Iris pigment epithelial cell (primary cell): ENCODE measurements around the gene OGFOD2.
"Not testable (repeated sequence)": the region's sequence is repeated elsewhere in the genome, so short reads cannot be mapped to it uniquely, and the experiment has no call there.

Experiments used
- DNase-seq: peaks from one replicate; pipeline ENCODE4 v3.0.0-alpha.2; 2011; ENCODE audit warnings: low read depth

The OGFOD2 gene

DNA sequence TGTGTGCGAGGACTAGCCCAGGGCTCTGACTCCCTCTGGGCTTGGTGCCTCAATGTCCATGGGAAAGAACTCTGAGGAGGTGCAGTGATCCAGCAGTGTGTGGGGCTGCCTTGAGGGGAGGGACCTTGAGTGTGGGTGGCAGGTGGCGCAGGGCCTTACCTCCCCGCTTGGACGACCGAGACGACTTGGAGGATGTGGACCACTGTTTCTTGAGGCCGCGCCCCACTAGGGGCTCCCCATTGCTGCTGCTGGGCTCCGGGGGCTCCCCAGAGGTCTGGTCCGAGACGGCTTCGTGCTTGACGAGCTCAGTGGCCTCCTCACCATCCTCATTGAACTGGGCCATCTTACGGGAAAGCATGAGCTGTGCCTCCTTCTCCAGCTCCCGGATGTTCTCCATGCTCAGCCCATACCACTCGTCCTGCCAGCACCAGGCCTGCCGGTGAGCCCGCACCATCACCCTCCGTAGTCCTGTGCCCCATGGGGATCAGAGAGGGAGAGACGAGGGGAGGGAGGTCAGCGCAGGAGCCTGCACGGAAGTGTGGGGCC, 30.1 kb downstream of the OGFOD2 start:
- no peak for DNase-seq

DNA sequence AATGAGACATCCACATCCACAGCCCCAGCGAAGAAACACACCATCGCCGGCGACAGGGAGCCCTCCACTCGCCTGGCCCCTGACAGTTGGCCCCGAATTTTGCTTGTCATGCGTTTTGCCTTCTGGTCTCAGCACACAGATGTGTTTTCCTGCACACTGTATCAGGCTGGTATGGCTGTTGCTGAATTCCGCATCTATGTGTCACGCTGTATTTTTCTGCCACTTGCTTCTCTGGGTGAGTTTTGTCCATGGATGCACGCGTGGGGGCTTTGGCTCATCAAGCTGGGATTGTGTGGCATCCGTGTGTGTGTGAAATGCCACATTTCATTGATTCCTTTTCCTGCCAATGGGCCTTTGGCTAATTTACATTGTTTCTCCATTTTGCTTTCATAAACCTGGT, 31.9 kb downstream of the OGFOD2 start:
- peak; percentile 9 for DNase-seq

GRCh38 chr12:123010110-123010509, 35.1 kb downstream of the OGFOD2 start:
- no peak for DNase-seq

DNA sequence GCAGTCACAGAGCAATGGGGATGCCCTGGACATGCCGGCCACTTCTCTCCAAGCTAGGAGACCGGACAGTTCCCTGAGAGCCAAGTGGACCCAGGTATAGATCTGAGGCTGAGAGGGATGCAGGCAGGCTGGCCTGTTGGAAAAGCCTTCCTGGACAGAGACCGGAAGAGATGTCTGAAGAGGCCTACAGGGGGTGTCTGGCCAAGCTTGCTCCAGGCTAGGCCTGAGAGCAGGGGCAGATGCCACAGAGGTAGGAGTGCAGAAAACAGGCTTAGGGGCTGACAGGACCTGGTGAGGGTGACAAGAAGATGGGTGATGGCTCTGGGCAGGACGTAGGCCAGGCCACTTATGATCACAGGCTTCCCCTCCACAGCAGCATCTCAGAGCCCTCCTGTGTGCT, 35.6 kb downstream of the OGFOD2 start:
- DNase-seq, result no peak

GRCh38 chr12:123011701-123012100, 36.7 kb downstream of the OGFOD2 start:
- peak; percentile 62 for DNase-seq

GRCh38 chr12:123013185-123014095, 38.4 kb downstream of the OGFOD2 start:
- DNase-seq, result no peak

DNA sequence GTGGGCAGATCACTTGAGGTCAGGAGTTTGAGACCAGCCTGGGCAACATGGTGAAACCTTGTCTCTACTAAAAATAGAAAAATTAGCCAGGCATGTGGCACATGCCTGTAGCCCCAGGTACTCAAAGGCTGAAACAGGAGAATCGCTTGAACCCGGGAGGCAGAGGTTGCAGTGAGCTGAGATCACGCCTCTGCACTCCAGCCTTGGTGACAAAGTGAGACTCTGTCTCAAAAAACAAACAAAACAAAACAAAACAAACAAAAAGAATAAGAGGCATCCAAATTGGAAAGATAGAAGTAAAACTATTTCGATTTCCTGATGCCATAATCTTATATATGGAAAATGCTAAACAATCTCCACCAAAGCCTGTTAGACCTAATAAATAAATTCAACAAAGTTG, 39.4 kb downstream of the OGFOD2 start:
- not testable (repeated sequence) for DNase-seq

- no peak for DNase-seq
Measured at GRCh38 chr12:123017753-123018152, 42.7 kb downstream of the OGFOD2 start.

DNA sequence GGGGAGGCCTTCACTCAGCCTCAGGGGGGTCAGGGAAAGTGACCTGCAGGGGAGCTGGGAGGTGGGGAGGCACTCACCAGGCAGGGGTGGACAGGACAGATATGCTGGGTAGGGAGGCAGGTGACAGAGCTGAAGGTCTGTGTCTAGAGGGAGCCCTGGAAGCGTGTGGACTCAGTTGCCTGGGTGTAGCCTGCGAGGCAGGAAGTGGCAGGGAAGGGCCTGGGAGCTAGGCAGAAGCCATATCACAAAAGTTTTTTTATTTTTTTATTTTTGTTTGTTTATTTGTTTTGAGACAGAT, 44.7 kb downstream of the OGFOD2 start:
- DNase-seq, result no peak

DNA sequence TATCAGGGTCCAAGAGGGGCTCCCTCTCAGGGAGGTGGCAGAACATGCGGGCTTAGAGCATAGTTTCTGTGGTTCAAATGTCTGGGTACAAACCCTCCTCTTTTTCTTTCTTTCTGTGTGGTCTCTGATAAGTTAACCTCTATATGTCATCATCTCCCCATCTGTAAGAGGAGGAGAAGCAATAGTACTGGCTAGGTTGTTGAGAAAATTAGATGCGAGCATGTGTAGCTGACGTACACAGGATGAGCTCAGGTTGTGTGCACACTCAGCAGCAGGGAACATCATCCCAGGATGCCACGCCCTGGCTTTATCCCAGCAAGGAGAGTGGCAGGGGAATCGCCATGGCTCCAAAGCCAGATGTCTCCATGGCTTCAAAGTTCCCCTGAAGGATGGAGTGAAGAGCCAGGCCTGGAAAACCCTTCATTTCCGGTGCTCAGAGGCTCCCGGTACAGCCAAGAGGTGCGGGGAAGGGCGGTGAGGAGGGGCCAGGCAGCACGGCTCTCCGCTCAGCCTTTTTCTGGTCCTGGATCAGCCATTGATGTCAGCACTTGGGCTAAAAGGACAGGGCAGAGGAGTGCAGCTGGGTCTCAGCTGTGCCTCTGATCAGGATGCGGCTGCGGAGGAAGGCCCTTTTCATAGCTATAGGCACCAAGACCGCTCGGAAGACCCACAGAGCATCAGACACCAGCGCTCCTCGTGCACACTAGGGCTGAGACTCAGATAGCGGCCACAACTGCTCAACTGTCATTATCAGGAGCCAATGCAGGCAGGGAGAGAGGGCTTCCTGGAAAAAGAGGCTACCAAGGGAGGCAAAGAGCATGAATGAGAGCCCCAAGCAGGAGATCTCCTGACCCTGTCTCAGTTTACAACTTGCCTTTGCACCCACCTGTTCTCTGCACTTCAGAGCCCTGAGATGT, 46.9 kb downstream of the OGFOD2 start:
- DNase-seq, result no peak

GRCh38 chr12:123022846-123023245, 47.8 kb downstream of the OGFOD2 start:
- no peak for DNase-seq

DNA sequence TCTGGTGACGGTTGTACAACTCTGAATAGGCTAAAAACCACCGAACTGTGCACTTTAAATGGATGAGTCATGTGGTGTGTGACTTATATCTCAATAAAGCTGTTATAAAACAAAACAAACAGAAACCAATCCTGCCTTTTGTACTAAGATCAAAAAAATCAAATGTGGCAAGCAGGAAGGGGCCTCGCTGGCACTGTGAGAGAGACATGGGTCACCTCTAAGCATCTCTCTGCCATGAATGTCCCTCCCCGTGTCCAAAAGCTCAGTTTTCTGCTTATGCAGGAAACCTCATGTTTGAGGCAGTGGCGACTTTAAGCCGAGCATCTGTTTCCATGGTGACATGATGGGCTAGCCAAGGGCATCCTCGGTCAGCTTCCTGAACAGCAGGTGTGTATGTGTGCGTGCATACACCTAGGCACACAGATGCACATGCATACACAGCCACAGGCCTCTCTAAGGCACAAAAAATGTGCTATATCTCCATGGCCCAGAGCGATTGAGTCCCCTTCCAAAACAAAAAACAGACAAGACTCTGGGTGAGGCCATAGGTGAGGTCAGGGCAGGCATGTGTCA, 49.9 kb downstream of the OGFOD2 start:
- DNase-seq, result peak; percentile 51

DNA sequence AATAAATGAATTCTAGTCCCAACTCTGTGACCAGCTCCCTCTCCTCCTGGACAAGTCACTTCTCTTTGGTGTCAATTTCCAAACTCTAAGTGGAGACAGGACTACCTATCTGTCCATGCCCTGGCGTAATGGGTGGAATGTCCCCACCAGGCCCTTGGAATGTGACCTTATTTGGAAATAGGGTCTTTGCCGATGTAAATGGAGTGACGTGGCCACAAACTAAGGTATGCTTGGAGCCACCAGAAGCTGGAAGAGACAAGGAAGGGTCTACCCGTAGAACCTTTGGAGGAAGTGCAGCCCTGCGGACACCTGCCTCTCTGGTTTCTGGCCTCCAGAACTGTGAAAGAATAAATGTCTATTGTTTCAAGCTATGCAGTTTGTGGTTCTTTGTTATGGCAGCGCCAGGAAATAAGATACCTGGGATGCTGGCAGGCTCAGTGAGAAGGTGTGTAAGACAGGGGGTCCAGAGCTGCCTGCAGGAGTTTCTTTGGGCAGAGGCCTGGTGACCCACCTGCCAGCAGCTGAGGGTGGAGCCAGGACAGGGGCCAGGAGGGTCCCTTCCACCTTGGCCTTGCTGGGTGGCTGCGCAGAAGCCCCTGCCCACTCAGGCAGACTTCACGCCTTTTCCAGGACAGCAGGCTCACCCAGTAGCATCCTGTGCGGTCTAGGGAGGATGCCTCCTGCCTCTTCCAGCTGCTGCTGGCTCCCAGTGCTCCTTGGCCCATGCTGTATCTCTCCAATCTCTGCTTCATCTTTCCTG, 51.2 kb downstream of the OGFOD2 start:
- no peak for DNase-seq

DNA sequence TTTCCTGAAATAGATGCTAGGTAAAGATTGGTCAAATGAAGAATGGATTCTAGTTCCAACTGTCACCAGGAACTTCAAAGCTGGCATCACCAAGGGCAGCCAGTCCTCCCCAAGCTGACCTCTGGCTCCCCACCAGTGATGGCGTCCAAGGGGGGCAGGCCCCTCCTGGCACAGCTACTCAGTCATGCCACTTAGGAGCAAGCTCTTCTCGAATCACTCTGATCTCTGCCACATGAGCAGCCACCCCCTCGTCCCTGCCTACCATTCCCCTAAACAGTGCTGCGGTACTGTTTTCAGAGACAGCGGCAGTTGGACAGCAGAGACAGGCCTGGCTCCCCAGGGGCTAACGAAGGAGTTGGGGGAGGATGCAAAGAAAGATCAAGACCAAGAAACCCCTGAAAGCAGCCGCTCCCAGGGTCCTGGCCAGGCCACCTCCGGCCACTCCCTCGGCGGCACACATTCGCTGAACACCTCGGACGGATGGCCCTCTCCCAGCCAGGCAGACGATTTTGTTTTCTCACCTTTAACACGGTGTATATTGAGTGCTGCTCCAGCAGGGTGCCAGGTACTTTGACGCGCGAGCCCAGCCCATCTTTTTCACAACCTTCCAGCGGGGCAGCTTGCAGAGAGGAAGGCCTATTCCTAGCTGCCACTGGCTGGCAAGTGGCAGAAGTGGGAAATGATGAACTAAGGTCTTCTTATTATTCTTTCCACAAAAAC, 52.8 kb downstream of the OGFOD2 start:
- no peak for DNase-seq

DNA sequence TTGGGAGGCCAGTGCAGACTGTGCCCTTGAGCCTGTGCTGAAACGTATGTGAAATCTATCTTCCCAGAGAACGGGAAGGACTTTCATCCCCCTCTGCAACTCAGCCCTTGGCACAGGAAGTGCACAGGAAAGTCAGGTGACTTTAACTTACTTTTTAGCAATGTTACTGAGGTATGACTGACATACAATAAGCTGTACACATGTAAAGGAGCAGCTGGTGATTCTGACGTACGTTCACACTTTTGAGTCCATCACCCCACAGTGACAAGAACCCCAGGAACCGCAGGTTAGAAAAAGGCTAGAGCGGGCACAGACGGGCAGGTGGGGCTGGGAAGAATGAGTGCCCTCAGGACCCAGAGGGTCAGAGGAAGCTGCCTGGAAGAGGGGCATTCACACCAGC, 53.4 kb downstream of the OGFOD2 start:
- no peak for DNase-seq

- DNase-seq, result no peak
Measured at GRCh38 chr12:123029550-123029949, 54.5 kb downstream of the OGFOD2 start.
